Iris pigment epithelial cell (primary cell): ENCODE measurements around the gene SPEM1.

Source experiments
- DNase-seq: peaks from one replicate; pipeline ENCODE4 v3.0.0-alpha.2; 2011; ENCODE audit warnings: low read depth

The SPEM1 gene

DNA sequence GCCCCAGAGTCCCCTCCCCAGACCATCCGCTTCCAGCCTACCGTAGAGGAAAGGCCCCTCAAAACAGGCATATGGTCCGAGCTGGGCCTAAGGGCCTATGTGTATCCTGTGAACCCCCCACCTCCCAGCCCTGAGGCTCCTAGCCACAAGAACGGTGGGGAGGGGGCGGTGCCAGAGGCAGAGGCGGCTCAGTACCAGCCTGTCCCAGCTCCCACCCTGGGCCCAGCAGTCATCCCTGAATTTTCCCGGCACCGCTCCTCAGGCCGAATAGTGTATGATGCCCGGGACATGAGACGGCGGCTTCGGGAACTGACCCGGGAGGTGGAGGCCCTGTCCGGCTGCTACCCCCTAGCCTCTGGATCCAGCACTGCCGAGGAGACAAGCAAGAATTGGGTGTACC lies 1.1 kb downstream of the SPEM1 start:
- no peak for DNase-seq

DNA sequence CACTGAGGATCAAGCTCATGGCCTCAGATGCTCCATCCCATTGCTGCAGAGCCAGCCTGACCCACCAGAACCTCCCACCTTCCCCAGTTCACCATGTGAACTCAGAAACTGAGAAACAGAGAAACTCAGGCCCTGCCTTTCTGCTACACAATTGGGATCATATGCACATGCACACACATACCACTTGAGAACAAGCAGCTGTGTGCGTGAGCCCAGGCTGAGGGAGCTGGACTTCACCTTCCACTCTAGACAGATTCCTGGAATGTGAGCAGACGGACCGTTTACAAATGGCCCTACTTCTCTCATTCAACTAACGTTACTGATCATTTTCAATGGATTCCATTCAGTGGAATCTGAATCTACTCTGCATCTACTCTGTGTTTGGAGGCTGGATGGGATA lies 3.6 kb downstream of the SPEM1 start:
- DNase-seq = no peak

DNA sequence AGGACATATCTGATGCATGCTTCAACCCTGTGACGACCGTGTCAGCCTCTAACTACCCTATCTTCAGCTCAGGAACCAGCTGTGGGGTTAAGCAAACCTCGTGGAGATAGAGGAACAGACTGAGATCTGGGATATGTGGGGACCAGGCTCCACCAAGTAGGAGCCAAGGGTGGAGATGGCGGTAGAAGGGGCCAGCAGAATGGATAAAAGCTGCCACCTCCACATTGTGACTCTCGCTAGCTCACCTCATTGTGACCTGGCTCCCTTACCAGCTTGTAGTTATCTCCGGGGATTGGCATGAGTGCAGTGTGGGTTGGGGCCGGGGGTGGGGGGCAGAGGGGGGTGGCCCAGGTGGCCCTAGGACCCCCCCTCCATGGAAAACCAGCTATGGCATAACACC lies 5.2 kb downstream of the SPEM1 start, which contains the start of gene SPEM2:
TSS of gene SPEM2 (plus strand) at position 301 of the 400 bp plus-strand sequence. CDS start at position 374, 73 bp downstream.
- DNase-seq = no peak

DNA sequence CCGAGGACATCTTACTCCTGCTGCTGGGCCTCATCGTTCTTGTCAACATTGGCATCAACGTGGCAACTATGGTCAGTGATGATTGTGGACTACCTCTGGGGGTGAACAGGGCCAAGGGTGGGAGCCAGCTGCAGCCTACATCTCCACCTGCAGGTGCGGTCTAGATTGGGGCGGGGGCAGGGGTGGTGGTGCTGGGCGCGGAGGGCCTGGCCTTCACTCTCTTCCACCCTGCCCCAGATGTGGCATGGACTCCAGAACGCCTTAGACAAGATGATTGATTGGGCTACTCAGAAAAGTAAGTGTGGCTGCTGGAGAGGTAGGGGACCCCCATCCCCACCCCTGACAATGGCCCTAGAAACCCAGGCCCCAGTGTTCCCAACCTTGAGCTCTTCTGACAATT lies 5.6 kb downstream of the SPEM1 start:
- no peak for DNase-seq

DNA sequence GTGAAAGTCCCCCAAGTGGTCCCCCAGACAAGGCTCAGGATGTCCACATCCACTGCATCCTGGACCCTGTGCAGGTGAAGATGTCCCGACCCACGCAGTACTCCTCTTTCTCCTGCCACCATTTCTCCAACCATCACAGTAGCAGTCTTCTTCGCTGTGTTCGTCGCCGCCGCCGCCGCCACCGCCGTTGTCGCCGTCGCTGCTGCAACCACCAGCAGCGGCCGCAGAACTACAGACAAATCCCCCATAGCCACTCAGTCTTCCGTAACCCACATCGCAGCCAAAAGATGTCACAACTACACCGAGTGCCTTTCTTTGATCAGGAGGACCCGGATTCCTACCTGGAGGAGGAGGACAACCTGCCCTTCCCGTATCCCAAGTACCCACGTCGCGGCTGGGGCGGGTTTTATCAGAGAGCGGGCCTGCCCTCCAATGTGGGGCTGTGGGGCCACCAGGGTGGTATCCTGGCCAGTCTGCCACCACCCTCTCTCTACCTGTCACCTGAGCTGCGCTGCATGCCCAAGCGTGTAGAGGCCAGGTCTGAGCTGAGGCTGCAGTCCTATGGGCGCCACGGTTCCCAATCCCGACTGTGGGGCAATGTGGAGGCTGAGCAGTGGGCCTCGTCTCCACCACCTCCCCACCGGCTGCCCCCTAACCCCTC lies 6.2 kb downstream of the SPEM1 start:
- DNase-seq = no peak

DNA sequence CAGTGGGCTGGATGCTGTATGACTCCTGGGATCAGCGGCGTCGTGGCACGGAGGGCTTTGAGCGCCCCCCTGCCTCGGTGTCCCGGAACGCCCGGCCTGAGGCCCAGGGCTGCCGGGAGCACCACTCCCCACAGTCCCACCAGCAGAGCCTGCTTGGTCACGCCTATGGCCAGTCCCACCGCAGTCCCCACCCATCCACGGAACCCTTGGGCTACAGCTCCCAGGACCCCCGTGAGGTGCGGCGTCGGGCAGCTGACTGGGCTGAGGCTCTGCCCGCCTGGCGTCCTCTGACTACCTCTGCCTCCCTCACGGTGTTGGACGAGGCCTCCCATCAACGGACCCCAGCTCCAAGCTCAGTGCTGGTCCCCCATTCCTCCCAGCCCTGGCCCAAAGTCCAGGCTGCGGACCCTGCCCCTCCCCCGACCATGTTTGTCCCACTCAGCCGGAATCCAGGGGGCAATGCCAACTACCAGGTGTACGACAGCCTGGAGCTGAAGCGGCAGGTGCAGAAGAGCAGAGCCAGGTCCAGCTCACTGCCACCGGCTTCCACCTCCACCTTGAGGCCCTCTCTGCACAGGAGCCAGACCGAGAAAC lies 6.9 kb downstream of the SPEM1 start:
- DNase-seq = no peak

DNA sequence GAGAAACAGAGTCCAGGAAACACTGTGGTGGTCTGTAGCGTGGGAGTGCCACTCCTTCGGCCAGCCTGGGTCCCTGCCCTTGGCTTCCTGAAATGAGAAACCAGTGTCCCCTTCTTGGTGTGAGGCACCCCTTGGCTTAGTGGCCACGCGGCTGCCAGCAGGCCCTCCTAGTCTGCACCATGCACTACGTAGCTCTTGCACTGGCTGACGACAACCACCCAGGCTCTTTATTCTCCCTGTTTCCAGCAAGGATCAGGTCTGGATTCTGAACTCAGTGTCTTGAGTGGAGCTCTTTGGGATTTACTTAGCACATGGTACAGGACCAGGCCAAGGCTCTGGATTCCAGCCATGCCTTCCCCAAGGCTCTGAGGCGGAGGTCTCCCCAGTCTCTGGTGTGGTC lies 7.4 kb downstream of the SPEM1 start:
- DNase-seq = no peak

DNA sequence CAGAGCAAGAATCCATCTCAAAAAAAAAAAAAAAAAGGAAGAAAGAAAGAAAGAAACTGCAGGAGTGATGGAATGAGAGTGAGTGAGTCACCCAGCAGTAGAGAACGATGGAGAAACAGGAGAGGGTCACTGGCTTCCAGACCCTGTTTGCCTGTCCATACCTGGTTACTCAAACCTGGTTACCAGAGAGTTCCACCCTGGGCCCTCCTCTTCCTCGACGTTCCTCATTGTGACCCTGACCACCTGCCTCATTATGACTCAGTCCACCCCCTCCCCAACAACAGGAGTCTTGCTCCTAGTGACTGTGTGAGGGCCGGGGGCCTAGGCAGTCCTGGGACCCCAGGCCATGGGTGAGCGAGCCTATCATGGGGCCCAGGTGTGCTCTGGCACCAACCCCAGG lies 8.4 kb downstream of the SPEM1 start, which contains the start of gene SPEM3:
TSS of gene SPEM3 (plus strand) at position 301 of the 400 bp plus-strand sequence. CDS start at position 347, 46 bp downstream.
- DNase-seq = no peak

DNA sequence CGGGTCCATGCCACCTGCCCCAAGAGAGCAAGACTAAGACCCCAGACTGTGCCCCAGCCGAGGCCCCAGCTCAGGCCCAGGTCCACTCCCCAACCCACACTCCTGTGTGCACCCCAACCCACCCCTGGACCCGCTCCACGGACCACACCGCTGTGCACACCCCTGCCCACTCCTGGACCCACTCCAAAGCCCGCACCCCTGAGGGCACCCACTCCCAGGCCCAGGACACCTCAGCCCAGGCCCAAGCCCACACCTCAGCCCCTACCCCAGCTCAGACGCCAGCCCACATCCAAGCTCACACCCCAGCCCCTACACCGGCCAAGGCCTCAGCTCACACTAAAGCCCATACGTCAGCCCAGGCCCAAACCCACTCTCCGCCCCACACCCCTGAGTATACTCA lies 9.6 kb downstream of the SPEM1 start:
- DNase-seq = no peak

DNA sequence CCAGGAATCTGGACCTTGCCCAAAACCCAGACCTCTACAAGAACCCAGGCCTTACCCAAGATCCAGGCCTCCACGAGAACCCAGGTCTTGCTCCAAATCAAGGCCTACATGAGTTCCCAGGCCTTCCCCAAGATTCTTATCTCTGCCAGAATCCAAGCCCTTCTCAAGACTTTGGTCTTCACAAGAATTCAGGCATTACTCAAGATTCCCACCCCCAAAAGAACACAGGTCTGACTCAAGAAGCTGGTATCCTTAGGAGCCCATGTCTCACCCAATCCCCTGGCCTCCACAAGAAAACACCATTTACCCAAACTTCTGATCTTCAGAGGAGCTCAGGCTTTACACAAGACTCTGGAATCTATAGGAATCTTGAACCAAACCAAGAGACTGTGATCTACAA lies 11.1 kb downstream of the SPEM1 start:
- no peak for DNase-seq

DNA sequence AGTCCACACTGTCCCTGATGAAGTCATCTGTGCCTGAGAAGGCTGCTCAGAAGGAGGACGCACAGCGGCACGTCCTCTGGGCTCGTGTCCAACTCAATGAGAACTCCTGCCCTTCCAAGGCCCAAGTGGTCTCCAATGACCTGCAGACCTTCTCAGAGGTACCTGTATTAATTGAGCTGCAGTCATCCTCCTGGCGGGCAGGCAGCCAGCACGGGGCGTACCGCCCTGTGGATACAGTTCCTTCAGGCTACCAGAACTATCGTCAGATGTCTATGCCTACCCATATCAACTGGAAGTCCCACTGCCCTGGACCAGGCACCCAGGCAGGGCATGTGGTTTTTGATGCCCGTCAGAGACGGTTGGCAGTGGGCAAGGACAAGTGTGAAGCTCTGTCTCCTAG lies 12.2 kb downstream of the SPEM1 start:
- DNase-seq = no peak

DNA sequence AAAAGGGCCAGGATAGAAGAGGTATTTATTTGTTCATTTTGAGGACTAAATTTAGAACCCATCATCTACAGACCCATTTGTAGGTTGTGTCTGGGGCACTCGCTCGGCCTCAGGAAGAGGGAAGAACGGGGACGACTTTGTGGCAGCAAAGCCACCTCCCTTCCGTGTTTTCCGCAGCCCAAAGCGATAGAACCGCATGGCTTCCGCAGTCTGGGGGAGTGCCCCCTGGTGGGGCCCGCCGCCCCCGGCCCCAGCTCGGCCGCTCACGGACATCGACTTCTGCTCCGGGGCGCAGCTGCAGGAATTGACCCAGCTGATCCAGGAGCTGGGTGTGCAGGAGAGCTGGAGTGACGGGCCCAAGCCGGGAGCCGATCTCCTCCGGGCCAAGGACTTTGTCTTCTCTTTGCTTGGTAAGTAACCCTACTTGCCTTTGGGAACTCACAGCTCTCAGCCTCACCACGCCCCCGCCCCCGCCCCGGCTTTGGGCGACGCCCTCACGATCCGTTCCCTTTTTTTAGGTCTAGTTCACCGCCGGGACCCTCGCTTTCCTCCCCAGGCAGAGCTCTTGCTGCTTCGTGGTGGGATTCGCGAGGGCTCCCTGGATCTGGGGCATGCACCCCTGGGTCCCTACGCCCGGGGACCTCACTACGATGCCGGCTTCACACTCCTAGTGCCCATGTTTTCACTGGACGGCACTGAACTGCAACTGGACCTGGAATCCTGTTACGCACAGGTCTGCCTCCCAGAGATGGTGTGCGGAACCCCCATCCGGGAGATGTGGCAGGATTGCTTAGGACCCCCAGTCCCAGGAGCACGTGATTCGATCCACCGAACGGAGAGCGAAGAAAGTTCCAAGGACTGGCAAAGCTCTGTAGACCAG lies 15.8 kb downstream of the SPEM1 start:
- no peak for DNase-seq

DNA sequence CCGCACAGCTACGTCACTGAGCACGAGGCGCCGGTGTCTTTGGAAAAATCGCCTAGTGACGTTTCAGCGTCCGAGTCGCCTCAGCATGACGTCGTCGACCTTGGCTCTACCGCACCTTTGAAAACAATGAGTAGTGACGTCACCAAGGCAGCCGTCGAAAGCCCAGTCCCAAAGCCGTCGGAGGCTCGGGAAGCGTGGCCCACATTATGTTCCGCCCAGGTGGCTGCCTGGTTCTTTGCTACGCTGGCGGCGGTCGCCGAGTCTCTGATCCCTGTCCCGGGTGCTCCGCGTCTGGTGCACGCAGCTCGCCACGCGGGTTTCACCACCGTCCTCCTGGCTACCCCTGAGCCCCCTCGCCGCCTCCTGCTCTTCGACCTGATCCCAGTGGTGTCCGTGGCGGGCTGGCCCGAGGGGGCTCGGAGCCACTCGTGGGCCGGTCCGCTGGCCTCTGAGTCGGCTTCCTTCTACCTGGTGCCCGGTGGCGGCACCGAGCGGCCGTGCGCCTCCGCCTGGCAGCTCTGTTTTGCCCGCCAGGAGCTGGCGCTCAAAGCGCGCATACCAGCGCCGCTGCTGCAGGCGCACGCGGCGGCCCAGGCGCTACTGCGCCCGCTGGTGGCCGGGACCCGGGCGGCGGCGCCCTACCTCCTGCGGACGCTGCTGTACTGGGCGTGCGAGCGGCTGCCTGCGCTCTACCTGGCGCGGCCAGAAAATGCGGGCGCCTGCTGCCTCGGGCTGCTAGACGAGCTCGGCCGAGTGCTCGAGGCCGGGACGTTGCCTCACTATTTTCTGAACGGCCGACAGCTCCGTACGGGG lies 16.6 kb downstream of the SPEM1 start:
- peak; percentile 72 for DNase-seq

DNA sequence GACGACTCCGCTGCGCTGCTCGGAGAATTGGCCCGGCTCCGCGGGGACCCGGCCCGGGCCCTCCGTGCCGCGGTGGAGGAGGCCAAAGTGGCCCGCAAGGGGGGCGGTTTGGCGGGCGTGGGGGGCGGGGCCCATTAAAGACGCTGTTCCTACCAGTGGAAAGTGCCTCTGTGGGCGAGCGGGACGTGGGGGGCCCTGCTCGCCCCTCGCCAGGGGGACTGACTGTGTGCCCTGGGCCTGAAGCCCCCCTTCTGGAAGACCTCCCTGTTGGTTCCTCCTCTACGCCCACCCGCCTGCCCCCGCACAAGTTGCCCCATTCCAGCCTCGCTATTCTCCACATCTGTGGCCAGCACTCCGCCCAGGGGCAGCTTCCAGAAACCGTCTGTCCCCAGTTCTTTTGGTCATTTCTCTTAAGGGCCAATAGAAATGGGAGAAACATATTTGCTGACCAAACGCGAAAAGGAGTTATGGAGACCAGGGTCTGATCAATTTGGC lies 17.3 kb downstream of the SPEM1 start:
- DNase-seq = no peak

DNA sequence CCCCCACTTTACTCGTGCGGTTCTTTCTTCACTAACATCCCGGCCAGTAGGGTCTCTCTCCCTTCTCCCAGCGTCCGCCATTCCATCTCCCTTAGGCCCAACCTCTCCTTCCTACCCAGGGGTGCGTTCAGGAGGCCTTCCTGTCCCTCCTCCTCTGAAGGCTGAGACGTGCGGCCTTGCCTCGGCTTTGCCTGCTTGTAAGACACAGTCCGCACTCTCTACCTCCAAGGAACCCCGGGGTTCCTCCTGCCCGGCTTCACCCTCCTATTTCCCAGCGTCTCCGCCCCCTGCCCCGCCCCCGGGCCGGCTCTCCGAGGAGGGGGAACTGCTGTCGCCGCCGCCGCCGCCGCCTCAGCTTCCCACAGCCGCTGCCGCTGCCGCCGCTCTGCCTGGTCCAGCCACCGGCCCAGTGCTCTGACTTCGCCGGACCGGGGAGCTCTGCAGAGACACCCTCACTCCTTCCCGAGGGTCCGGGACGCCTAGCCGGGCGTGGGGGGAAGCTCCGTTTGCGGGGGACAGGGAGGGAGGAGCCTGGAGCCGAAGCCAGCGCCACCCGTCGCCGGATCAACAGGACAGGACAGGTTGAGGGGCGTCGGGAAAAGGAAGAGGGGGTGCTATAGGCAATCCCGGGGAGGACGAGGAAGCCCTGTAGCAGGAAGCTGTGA lies 18.0 kb downstream of the SPEM1 start:
- DNase-seq = no peak

DNA sequence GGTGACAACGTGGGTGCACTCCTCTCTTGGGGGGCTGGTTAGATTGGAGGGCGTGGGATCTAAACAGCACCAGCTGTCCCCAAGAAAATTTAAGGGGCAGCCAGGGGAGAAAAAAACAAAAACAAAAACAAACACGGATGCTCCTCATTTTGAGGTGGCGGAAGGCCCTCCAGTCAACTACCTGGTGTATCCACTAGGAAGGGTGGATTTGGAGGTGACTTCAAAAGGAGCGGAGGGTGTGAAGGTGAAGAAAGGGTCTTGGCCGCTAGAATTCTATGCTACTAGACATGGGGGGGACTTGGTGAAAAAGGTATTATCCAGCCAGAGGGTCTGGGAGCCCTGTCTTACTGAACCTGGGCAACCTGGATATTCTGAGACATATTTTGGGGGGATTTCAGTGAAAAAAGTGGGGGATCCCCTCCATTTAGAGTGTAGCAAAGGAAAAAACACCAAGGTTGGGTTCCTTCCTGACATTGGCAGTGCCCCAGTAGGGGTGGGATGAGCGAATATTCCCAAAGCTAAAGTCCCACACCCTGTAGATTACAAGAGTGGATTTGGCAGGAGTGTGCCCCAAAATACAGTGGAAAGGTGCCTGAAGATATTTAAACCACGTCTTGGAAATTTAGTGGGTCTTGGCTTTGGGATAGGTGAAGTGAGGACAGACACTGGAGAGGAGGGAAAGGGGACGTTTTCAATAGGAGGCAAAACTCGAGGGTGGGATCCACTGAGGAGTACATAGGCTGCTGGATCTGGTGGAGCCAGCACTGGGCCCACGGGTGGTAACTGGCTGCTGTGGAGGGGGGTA lies 18.7 kb downstream of the SPEM1 start:
- DNase-seq = no peak

DNA sequence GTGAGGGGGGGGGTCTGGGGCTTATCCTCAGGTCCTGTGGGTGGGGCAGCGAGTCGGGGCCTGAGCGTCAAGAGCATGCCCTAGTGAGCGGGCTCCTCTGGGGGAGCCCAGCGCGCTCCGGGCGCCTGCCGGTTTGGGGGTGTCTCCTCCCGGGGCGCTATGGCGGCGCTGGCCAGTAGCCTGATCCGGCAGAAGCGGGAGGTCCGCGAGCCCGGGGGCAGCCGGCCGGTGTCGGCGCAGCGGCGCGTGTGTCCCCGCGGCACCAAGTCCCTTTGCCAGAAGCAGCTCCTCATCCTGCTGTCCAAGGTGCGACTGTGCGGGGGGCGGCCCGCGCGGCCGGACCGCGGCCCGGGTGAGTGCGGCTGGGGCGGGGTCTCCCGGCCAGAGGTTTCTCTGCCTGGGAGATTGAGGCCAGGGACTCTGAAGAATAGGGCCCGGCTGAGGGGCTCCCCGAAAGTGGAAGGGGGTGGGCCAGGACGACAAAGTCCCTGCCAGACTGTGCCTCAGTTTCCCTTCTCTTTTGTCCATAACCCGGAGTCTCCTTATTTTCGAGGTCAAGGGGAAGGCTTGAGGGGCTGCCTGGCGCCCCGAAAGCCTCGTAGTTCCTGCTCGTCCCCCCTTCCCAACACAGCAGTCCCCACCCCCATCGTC lies 19.5 kb downstream of the SPEM1 start, which contains the start of gene FGF11:
TSS of gene FGF11 (plus strand) at position 51 of the 651 bp plus-strand sequence. CDS start at position 160, 109 bp downstream.
- DNase-seq = no peak

DNA sequence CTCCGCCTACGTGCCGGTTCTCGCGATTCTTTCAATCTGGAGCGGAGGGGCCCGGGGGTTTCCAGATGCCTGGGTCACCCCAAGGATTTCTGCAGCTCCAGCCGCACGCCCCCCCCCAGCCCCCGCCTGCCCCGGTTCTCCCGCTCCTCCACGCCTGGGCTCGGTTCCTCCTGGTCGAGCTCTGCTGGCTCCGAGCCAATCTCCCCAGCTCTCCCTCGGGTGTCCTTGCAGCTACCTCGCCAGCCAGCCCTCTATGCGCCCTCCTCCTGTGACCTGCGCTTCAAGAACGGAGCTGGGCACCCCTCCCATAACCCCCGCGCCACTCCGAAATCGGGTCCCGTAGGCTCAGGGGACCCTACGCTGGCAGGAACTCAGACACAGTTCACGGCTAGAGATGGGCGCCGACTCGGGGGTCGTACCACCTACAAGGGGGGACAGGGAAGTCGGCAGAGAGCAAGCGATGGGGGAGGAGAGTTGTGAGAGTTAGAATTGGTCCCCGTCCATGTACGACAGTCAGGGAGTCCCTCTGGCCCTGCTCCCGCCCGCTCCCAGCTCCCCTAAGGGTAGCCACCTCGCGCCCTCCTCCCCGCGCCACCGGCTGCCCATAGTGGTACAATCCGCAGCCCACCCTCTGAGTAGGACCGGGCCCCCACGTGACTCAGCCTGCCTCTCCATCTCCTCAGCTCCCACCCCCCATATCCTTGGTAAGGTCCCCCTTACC lies 20.1 kb downstream of the SPEM1 start:
- no peak for DNase-seq

DNA sequence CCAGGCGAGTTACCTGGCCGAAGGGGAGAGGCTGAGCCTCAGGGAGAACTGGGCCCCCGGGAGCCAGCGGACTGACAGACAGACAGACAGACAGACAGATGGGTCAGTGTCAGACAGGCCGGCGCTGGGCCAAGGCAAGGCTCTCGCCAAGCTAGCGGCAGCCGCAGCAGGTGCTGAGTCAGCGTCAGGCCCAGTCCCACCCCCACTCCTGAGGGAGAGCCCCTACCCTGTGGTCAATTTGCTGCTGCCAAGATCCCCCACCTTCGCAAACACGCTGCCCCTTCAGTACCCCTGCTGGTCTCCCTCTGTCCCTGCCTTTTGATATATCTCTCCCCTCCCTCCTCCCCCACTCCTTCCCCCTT lies 20.7 kb downstream of the SPEM1 start:
- DNase-seq = peak; percentile 71
